OCI-LY1 (cell line): Measurements from ENCODE around the gene IZUMO1.
"Not testable (repeated sequence)": the region's sequence is repeated elsewhere in the genome, so short reads cannot be mapped to it uniquely, and the experiment has no call there.

Source experiments
- H2AFZ ChIP-seq: fragments of 200-600 bp; sonication (generic), shearing (Covaris generic); 2 replicates; pipeline ENCODE4 v1.6.0; 2014; ENCODE audit warnings: antibody characterized with exemption, mild to moderate bottlenecking, low read length
- H3F3A ChIP-seq: fragments of 200-600 bp; sonication (generic), shearing (Covaris generic); 2 replicates; pipeline ENCODE4 v1.6.0; 2014; ENCODE audit warnings: mild to moderate bottlenecking, antibody characterized with exemption, low read length, moderate library complexity; ENCODE audit not compliant: insufficient read depth
- H3K27ac ChIP-seq: fragments of 200-600 bp; sonication (generic); 2 replicates; pipeline ENCODE4 v1.5.1; 2014; ENCODE audit warnings: low read length, mixed run types, mild to moderate bottlenecking, low read depth; ENCODE audit not compliant: poor library complexity, severe bottlenecking
- H3K27me3 ChIP-seq: fragments of 200-600 bp; sonication (generic); 2 replicates; pipeline ENCODE4 v1.6.0; 2014; ENCODE audit warnings: antibody characterized with exemption, mild to moderate bottlenecking, low read length, moderate library complexity; ENCODE audit not compliant: insufficient read depth
- H3K36me3 ChIP-seq: fragments of 200-600 bp; sonication (generic); 2 replicates; pipeline ENCODE4 v1.6.1; 2014; ENCODE audit warnings: mild to moderate bottlenecking, antibody characterized with exemption, low read length, moderate library complexity, mixed read lengths; ENCODE audit not compliant: insufficient read depth
- H3K4me1 ChIP-seq: fragments of 200-600 bp; sonication (generic); 2 replicates; pipeline ENCODE4 v1.5.1; 2014; ENCODE audit warnings: mild to moderate bottlenecking, low read length, moderate library complexity; ENCODE audit not compliant: insufficient read depth, severe bottlenecking
- H3K4me2 ChIP-seq: fragments of 200-600 bp; sonication (generic), shearing (Covaris generic); 2 replicates; pipeline ENCODE4 v1.6.1; 2014; ENCODE audit warnings: low read length
- H3K4me3 ChIP-seq: fragments of 200-600 bp; sonication (generic); 2 replicates; pipeline ENCODE4 v1.5.1; 2014; ENCODE audit warnings: low read length, low read depth, mild to moderate bottlenecking, mixed read lengths; ENCODE audit not compliant: poor library complexity, severe bottlenecking
- H3K79me2 ChIP-seq: fragments of 200-600 bp; shearing (Covaris generic); 2 replicates; pipeline ENCODE4 v1.6.1; 2016; ENCODE audit warnings: mixed run types, low read length, mixed read lengths; ENCODE audit not compliant: insufficient read depth
- H3K9ac ChIP-seq: fragments of 200-600 bp; sonication (generic), shearing (Covaris generic); 2 replicates; pipeline ENCODE4 v1.6.1; 2014; ENCODE audit warnings: mild to moderate bottlenecking, low read length, mixed read lengths
- H3K9me2 ChIP-seq: fragments of 200-600 bp; sonication (generic), shearing (Covaris generic); 2 replicates; pipeline ENCODE4 v1.6.1; 2014; ENCODE audit warnings: low read depth, mild to moderate bottlenecking, low read length, mixed read lengths
- H3K9me3 ChIP-seq: fragments of 200-600 bp; shearing (Covaris generic); 2 replicates; pipeline ENCODE4 v1.6.1; 2014; ENCODE audit warnings: low read length, mixed read lengths
- H4K20me1 ChIP-seq: fragments of 200-600 bp; sonication (generic), shearing (Covaris generic); 2 replicates; pipeline ENCODE4 v1.6.0; 2016; ENCODE audit warnings: mild to moderate bottlenecking, low read length; ENCODE audit not compliant: insufficient read depth
- CTCF ChIP-seq: fragments of 200-600 bp; sonication (generic), shearing (Covaris generic); IDR thresholded peaks from 2 replicates; pipeline ENCODE4 v1.5.1; 2017; ENCODE audit warnings: mild to moderate bottlenecking, antibody characterized with exemption, low read length, moderate library complexity, mixed read lengths
- EZH2 ChIP-seq: fragments of 200-600 bp; sonication (generic), shearing (Covaris generic); IDR thresholded peaks from 2 replicates; pipeline ENCODE4 v1.8.0; 2017; ENCODE audit warnings: borderline replicate concordance, mixed run types, mild to moderate bottlenecking, antibody characterized with exemption, low read length, moderate library complexity, mixed read lengths

Gene IZUMO1

DNA sequence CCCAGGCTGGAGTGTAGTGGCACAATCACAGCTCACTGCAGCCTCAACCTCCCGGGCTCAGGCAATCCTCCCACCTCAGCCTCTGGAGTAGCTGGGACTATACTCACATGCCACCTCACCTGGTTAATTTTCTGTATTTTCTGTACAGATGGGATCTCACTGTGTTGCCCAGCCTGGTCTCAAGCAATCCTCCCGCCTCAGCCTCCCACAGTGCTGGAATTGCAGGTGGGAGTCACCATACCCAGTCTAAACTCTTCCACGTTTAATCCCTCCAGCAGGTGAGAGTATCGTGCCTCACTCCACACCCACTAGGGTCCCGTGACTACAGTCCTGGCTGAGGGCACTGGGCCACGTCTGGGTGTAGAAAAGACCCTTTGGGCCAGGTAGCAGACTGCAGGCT, 47.6 kb upstream of the IZUMO1 start:
- Histone ChIP-seq H3K79me2 (no peaks in the 10 kb centered on the region), H3K36me3 (no peaks in the 10 kb centered on the region), H3K27ac (no peak overlapping the region), H3F3A (no peaks in the 10 kb centered on the region; the same call in 1 of the 2 replicates), H2AFZ (no peak overlapping the region), H4K20me1 (no peaks in the 10 kb centered on the region), H3K4me3 (no peak overlapping the region), H3K4me1 (peaks cover 3% of the 10 kb centered on the region), H3K4me2 (no peak overlapping the region), H3K9ac (no peak overlapping the region), H3K27me3 (peaks cover 5% of the 10 kb centered on the region; the same call in 1 of the 2 replicates), H3K9me3 (no peaks in the 10 kb centered on the region), H3K9me2 (no peaks in the 10 kb centered on the region)
- TF ChIP-seq EZH2 (no peak), CTCF (no peak)

DNA sequence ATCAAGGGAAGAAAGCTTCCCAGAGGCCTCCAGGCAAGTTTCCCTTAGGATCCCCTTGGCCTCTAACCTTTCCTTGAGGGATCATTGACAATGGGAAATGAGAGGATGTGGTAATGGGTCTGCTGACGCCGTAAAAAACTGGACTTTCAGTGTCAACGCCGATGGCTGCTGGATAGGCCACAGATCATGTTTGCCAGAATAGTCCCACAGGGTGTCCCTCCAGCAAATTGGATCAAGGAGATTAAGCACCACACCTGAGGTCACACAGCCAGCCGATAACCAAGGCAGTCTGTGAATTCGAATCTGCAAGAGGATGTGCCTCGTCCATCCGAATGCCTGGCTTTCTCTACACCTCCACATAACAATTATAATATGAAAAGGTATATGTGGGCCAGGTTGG, 46.6 kb upstream of the IZUMO1 start:
- Histone ChIP-seq H3K9me3 (no peaks in the 10 kb centered on the region), H3K9ac (no peak overlapping the region), H2AFZ (no peak overlapping the region), H3K36me3 (no peaks in the 10 kb centered on the region), H3K79me2 (no peaks in the 10 kb centered on the region), H3K27me3 (peaks cover 5% of the 10 kb centered on the region; the same call in 1 of the 2 replicates), H3K9me2 (no peaks in the 10 kb centered on the region), H3F3A (no peaks in the 10 kb centered on the region; the same call in 1 of the 2 replicates), H3K4me2 (no peak overlapping the region), H3K4me1 (peaks cover 3% of the 10 kb centered on the region), H4K20me1 (no peaks in the 10 kb centered on the region), H3K4me3 (no peak overlapping the region), H3K27ac (no peak overlapping the region)
- TF ChIP-seq EZH2 (no peak), CTCF (no peak)

GRCh38 chr19:48787331-48787730, 40.6 kb upstream of the IZUMO1 start:
- not testable (repeated sequence) for H3K9ac ChIP-seq, H3K4me1 ChIP-seq, H3K79me2 ChIP-seq, H3K27me3 ChIP-seq, H2AFZ ChIP-seq, H3K4me3 ChIP-seq, H3K27ac ChIP-seq, H3K9me2 ChIP-seq, H4K20me1 ChIP-seq, H3K4me2 ChIP-seq, H3K36me3 ChIP-seq, H3K9me3 ChIP-seq, H3F3A ChIP-seq

GRCh38 chr19:48786422-48786821, 39.7 kb upstream of the IZUMO1 start:
- H2AFZ ChIP-seq, H3K4me3 ChIP-seq, H3K79me2 ChIP-seq, H3K9me3 ChIP-seq, H3F3A ChIP-seq, H3K27me3 ChIP-seq, H3K27ac ChIP-seq, H3K9ac ChIP-seq, H3K9me2 ChIP-seq, H4K20me1 ChIP-seq, H3K4me1 ChIP-seq, H3K4me2 ChIP-seq, H3K36me3 ChIP-seq: not testable (repeated sequence)
